ENCODE measurements around the gene SDR42E1. TPM values are rescaled to one million over a fixed set of nuclear protein-coding genes. Genes with fewer than 3 reads are reported as not detected.

Gene SDR42E1
- total and polyA plus RNA-seq, 2 of the 13 experiments (the other 11 are each of a cell fraction or from before 2014, with no cell fraction given) = 0.01 to 0.13 TPM

DNA sequence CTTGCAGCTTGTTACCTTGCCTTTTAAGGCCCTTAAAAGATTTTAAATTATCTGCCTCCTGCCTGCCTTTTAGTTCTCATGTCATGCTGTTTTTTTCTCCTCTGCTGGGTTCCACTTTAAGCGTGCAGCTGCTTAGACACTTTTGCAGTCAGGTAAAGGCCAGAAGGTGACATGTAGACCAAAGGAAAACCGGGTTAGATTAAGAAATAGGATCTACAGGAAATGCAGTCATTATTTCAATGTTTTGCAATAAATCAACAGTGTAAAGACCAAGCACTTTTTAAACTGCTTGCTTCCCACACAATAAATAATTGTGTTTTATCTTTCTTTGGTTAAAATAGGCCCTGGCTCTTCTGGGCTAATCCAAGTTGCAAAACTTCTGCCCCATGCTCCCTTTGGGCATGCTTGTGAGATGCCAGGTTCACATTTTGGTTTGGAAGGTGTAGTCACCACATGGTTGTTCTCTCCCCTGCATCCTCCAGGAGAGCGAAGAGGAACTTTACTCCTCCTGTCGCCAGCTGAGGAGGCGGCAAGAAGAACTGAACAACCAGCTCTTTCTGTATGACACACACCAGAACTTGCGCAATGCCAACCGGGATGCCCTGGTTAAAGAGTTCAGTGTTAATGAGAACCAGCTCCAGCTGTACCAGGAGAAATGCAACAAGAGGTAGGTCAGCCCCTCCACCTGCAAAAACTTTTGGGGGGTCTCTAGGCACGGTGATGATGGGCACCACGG, 54.9 kb downstream of the SDR42E1 start:
- TF ChIP-seq, protein P1, sequence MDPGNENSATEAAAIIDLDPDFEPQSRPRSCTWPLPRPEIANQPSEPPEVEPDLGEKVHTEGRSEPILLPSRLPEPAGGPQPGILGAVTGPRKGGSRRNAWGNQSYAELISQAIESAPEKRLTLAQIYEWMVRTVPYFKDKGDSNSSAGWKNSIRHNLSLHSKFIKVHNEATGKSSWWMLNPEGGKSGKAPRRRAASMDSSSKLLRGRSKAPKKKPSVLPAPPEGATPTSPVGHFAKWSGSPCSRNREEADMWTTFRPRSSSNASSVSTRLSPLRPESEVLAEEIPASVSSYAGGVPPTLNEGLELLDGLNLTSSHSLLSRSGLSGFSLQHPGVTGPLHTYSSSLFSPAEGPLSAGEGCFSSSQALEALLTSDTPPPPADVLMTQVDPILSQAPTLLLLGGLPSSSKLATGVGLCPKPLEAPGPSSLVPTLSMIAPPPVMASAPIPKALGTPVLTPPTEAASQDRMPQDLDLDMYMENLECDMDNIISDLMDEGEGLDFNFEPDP (CRISPR knock-in tag; conservative IDR thresholded peaks at IDR 0.05) = no peak
- TF ChIP-seq CEBPG (CRISPR knock-in tag; IDR thresholded peaks at IDR 0.05) (peak; percentile 72), CEBPB (IDR thresholded peaks at IDR 0.05; ENCODE audit: borderline replicate concordance, low read depth, low read length) (peak; percentile 97)
- no peak overlapping the region for H3K9ac ChIP-seq (ENCODE audit: insufficient read depth, low read depth, low read length)
- FAIRE-seq (no peak), DNase-seq (ENCODE audit: low spot score) (no peak), ATAC-seq (no peak)
- no peaks in the 10 kb centered on the region for H3K4me1 ChIP-seq (ENCODE audit: insufficient read depth, low read length)
- H2AFZ ChIP-seq (ENCODE audit: low read length) = no peak overlapping the region
- H3K4me3 ChIP-seq (replicated peaks in 1 of 3; ENCODE audit: insufficient read depth in 1 of 3, low read depth in 2 of 3, low read length in 3 of 3) = no peak overlapping the region
- no peak overlapping the region for H3K4me2 ChIP-seq (ENCODE audit: low read depth, low read length)
- intact Hi-C loops (cut with micrococcal nuclease; ENCODE audit: unreplicated experiment) (no loop called here), in situ Hi-C loops (cut with HindIII; ENCODE audit: extremely low pct_ligation_motif_present, low pct_unique_long_range_greater_than_20kb) (no loop called here)
- CTCF ChIA-PET (ENCODE audit: low intra/inter-chr PET ratio, low total read pairs) = no interaction called here
- WGBS (ENCODE audit: low lambda C conversion rate) = 39% methylated on average over 8 of the region's 9 CpGs
- peaks cover 1 to 5% of the 10 kb centered on the region in 2 experiments; a peak in 1 of 5 replicates for H3K27me3 ChIP-seq (ENCODE audit: control insufficient read depth in 1 of 2, insufficient read depth in 2 of 2, low read length in 2 of 2)
- no peaks in the 10 kb centered on the region for H3K79me2 ChIP-seq (ENCODE audit: insufficient read depth, low read length)
- H4K20me1 ChIP-seq (ENCODE audit: insufficient read depth, low read length) = no peaks in the 10 kb centered on the region
- POLR2A ChIA-PET = no interaction called here
- H3K36me3 ChIP-seq (replicated peaks in 1 of 2; ENCODE audit: control insufficient read depth in 1 of 2, insufficient read depth in 2 of 2, low read length in 2 of 2) = no peaks in the 10 kb centered on the region
- peaks cover 5% of the 10 kb centered on the region for H3K9me3 ChIP-seq (ENCODE audit: low read length)
- H3K27ac ChIP-seq (ENCODE audit: extremely low read length, insufficient read depth, low read length) = no peak overlapping the region
- no TSS peak for BruUV-seq (replicated peaks)

DNA sequence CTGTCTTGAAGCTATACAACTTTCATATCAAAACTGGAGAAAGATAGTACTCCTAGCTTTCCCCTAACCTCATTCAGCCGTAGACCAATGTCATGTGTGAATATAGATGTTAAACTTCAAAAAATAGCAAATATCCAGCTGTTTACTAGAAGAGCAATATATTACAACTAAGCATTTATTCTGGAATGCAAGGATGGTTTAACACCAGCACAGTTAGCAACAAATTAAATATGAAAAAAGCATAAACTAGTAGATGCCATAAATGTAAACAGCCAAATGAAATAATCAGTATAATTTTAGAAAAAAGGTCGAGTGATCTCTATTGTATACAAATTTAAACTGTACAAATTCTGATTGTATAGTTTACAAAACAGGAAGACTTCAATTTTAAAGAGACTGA, 59.7 kb downstream of the SDR42E1 start:
- Histone ChIP-seq H3K36me3 (replicated peaks in 1 of 2; ENCODE audit: control insufficient read depth in 1 of 2, insufficient read depth in 2 of 2, low read length in 2 of 2) (no peaks in the 10 kb centered on the region), H3K4me2 (ENCODE audit: low read depth, low read length) (no peak overlapping the region), H2AFZ (ENCODE audit: low read length) (no peak overlapping the region), H3K4me1 (ENCODE audit: insufficient read depth, low read length) (no peaks in the 10 kb centered on the region), H3K9me3 (ENCODE audit: low read length) (peaks cover 10% of the 10 kb centered on the region), H3K27ac (ENCODE audit: extremely low read length, insufficient read depth, low read length) (no peak overlapping the region), H3K4me3 (replicated peaks in 1 of 3; ENCODE audit: insufficient read depth in 1 of 3, low read depth in 2 of 3, low read length in 3 of 3) (no peak overlapping the region), H3K79me2 (ENCODE audit: insufficient read depth, low read length) (no peaks in the 10 kb centered on the region), H3K9ac (ENCODE audit: insufficient read depth, low read depth, low read length) (no peak overlapping the region), H4K20me1 (ENCODE audit: insufficient read depth, low read length) (no peaks in the 10 kb centered on the region), H3K27me3 (ENCODE audit: control insufficient read depth in 1 of 2, insufficient read depth in 2 of 2, low read length in 2 of 2) (peaks cover 0 to 20% of the 10 kb centered on the region in 2 experiments; a peak in 3 of 5 replicates)
- no TSS peak for BruUV-seq (replicated peaks)
- 1% methylated on average over 2 of the region's 2 CpGs for WGBS (ENCODE audit: low lambda C conversion rate)
- ChIA-PET POLR2A (no interaction called here), CTCF (ENCODE audit: low intra/inter-chr PET ratio, low total read pairs) (no interaction called here)
- ATAC-seq (no peak), DNase-seq (ENCODE audit: low spot score) (no peak), FAIRE-seq (no peak)
- intact Hi-C loops (cut with micrococcal nuclease; ENCODE audit: unreplicated experiment) = no loop called here
- in situ Hi-C loops (cut with HindIII; ENCODE audit: extremely low pct_ligation_motif_present, low pct_unique_long_range_greater_than_20kb) = no loop called here
- TF ChIP-seq, protein P2, sequence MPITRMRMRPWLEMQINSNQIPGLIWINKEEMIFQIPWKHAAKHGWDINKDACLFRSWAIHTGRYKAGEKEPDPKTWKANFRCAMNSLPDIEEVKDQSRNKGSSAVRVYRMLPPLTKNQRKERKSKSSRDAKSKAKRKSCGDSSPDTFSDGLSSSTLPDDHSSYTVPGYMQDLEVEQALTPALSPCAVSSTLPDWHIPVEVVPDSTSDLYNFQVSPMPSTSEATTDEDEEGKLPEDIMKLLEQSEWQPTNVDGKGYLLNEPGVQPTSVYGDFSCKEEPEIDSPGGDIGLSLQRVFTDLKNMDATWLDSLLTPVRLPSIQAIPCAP (CRISPR knock-in tag; IDR thresholded peaks at IDR 0.05; ENCODE audit: low read depth) = no peak
- TF ChIP-seq, protein P3, sequence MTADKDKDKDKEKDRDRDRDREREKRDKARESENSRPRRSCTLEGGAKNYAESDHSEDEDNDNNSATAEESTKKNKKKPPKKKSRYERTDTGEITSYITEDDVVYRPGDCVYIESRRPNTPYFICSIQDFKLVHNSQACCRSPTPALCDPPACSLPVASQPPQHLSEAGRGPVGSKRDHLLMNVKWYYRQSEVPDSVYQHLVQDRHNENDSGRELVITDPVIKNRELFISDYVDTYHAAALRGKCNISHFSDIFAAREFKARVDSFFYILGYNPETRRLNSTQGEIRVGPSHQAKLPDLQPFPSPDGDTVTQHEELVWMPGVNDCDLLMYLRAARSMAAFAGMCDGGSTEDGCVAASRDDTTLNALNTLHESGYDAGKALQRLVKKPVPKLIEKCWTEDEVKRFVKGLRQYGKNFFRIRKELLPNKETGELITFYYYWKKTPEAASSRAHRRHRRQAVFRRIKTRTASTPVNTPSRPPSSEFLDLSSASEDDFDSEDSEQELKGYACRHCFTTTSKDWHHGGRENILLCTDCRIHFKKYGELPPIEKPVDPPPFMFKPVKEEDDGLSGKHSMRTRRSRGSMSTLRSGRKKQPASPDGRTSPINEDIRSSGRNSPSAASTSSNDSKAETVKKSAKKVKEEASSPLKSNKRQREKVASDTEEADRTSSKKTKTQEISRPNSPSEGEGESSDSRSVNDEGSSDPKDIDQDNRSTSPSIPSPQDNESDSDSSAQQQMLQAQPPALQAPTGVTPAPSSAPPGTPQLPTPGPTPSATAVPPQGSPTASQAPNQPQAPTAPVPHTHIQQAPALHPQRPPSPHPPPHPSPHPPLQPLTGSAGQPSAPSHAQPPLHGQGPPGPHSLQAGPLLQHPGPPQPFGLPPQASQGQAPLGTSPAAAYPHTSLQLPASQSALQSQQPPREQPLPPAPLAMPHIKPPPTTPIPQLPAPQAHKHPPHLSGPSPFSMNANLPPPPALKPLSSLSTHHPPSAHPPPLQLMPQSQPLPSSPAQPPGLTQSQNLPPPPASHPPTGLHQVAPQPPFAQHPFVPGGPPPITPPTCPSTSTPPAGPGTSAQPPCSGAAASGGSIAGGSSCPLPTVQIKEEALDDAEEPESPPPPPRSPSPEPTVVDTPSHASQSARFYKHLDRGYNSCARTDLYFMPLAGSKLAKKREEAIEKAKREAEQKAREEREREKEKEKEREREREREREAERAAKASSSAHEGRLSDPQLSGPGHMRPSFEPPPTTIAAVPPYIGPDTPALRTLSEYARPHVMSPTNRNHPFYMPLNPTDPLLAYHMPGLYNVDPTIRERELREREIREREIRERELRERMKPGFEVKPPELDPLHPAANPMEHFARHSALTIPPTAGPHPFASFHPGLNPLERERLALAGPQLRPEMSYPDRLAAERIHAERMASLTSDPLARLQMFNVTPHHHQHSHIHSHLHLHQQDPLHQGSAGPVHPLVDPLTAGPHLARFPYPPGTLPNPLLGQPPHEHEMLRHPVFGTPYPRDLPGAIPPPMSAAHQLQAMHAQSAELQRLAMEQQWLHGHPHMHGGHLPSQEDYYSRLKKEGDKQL (CRISPR knock-in tag; IDR thresholded peaks at IDR 0.05; ENCODE audit: low read depth) = no peak
- TF ChIP-seq, protein P4, sequence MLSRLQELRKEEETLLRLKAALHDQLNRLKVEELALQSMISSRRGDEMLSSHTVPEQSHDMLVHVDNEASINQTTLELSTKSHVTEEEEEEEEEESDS (CRISPR knock-in tag; IDR thresholded peaks at IDR 0.05; ENCODE audit: borderline replicate concordance) = no peak
